Spleen (tissue), 7 donors: ENCODE results near the gene DPPA3.

Source experiments
- CTCF ChIP-seq, 11 experiments: fragments of 200-600 bp in 7 of 11; fragments of 450-650 bp in 4 of 11; sonication (generic) in 4 of 11; IDR thresholded peaks in 8 of 11; conservative IDR thresholded peaks in 3 of 11; 1 replicate in 7 of 11; 2 replicates in 4 of 11; pipeline versions ENCODE4 v1.4.0 to v1.8.0; 2016 to 2021; ENCODE audit warnings: antibody characterized with exemption in 11 of 11, inconsistent platforms in 4 of 11, mild to moderate bottlenecking in 1 of 11
- POLR2A ChIP-seq, 3 donors: fragments of 450-650 bp; IDR thresholded peaks; one replicate each; pipeline ENCODE4 v1.5.1; 2017; ENCODE audit warnings: antibody characterized with exemption in 3 of 3, mild to moderate bottlenecking in 1 of 3
- POLR2AphosphoS5 ChIP-seq, 3 donors: sonication (generic); formaldehyde crosslinking; IDR thresholded peaks; one replicate each; pipeline ENCODE4 v1.5.1; 2017; ENCODE audit warnings: antibody characterized with exemption in 3 of 3
- donor health status: DM: no; HTN: no; CAD: no; lungs with moderate emphysema.
- donor health status: DM: no; HTN: no; CAD: no.
- donor health status: DM: no; HTN: no; CAD: no.

- TF ChIP-seq POLR2AphosphoS5 (IDR thresholded peaks at IDR 0.05) (no peak), POLR2A (IDR thresholded peaks at IDR 0.05) (no peak), CTCF (IDR thresholded peaks at IDR 0.05 in 8 of 11, conservative IDR thresholded peaks at IDR 0.05 in 3 of 11) (no peak)
These were observed 1.7 kb downstream of the DPPA3 start for GRCh38 chr12:7712841-7713442.
